Astrocyte (in vitro differentiated cells and primary cell): ENCODE data around the gene IL10RB. TPM values are rescaled to one million over a fixed set of nuclear protein-coding genes. Genes with fewer than 3 reads are reported as not detected.
A peak's percentile ranks its signal among the peaks of the same experiment; 100 is the strongest.

Experiments used
- DNase-seq: peaks from one replicate; pipeline ENCODE4 v3.0.0-alpha.2; 2010; ENCODE audit warnings: low read depth
- FAIRE-seq: peaks from 2 replicates; lab custom pipeline; 2011; peaks lifted over from hg19 to GRCh38; lab: Jason Lieb, UNC
- H2AFZ ChIP-seq: 2 replicates; pipeline ENCODE4 v1.6.0; 2012; ENCODE audit warnings: low read depth, low read length, inconsistent platforms
- H3K27ac ChIP-seq: 2 replicates; pipeline ENCODE4 v1.5.1; 2011; ENCODE audit warnings: low read depth, low read length, inconsistent platforms
- H3K27me3 ChIP-seq: 2 replicates; pipeline ENCODE4 v1.6.0; 2011; ENCODE audit warnings: low read length, inconsistent platforms; ENCODE audit not compliant: insufficient read depth
- H3K36me3 ChIP-seq: 2 replicates; pipeline ENCODE4 v1.5.1; 2011; ENCODE audit warnings: low read length, inconsistent platforms; ENCODE audit not compliant: insufficient read depth
- H3K4me1 ChIP-seq: 2 replicates; pipeline ENCODE4 v1.5.1; 2011; ENCODE audit warnings: low read length, inconsistent platforms; ENCODE audit not compliant: insufficient read depth
- H3K4me2 ChIP-seq: 2 replicates; pipeline ENCODE4 v1.6.0; 2012; ENCODE audit warnings: low read length, inconsistent platforms
- H3K4me3 ChIP-seq: 2 replicates; pipeline ENCODE4 v1.5.1; 2011; ENCODE audit warnings: low read depth, mild to moderate bottlenecking, low read length, inconsistent platforms; ENCODE audit not compliant: insufficient read depth
- H3K79me2 ChIP-seq: 2 replicates; pipeline ENCODE4 v1.6.0; 2012; ENCODE audit warnings: mild to moderate bottlenecking, low read length, inconsistent platforms; ENCODE audit not compliant: insufficient read depth
- H3K9ac ChIP-seq: 2 replicates; pipeline ENCODE4 v1.6.0; 2012; ENCODE audit warnings: mild to moderate bottlenecking, low read length, inconsistent platforms
- H3K9me3 ChIP-seq: 2 replicates; pipeline ENCODE4 v1.5.1; 2012; ENCODE audit warnings: low read depth, mild to moderate bottlenecking, low read length, inconsistent platforms; ENCODE audit not compliant: insufficient read depth
- H4K20me1 ChIP-seq: 2 replicates; pipeline ENCODE4 v1.6.0; 2012; ENCODE audit warnings: low read length, inconsistent platforms; ENCODE audit not compliant: insufficient read depth
- H3K27ac Mint-ChIP-seq: one replicate; pipeline ENCODE4 v1.8.0; 2021; ENCODE audit warnings: mild to moderate bottlenecking, mixed read lengths; ENCODE audit not compliant: unreplicated experiment
- H3K27me3 Mint-ChIP-seq: one replicate; pipeline ENCODE4 v1.8.0; 2021; ENCODE audit warnings: low read depth, mixed read lengths; ENCODE audit not compliant: unreplicated experiment
- H3K36me3 Mint-ChIP-seq: one replicate; pipeline ENCODE4 v1.8.0; 2021; ENCODE audit warnings: low read depth, mixed read lengths; ENCODE audit not compliant: unreplicated experiment
- H3K4me1 Mint-ChIP-seq: one replicate; pipeline ENCODE4 v1.8.0; 2021; ENCODE audit warnings: low read depth, mixed read lengths; ENCODE audit not compliant: unreplicated experiment
- H3K4me3 Mint-ChIP-seq: one replicate; pipeline ENCODE4 v1.8.0; 2021; ENCODE audit warnings: mild to moderate bottlenecking, moderate library complexity, mixed read lengths; ENCODE audit not compliant: unreplicated experiment
- H3K9me3 Mint-ChIP-seq: one replicate; pipeline ENCODE4 v1.8.0; 2021; ENCODE audit warnings: mild to moderate bottlenecking, mixed read lengths; ENCODE audit not compliant: unreplicated experiment
- CTCF ChIP-seq: IDR thresholded peaks from 2 replicates; pipeline ENCODE4 v1.5.1; 2011; ENCODE audit warnings: low read depth, mild to moderate bottlenecking, inconsistent platforms, low read length, moderate library complexity; ENCODE audit not compliant: insufficient read depth
- EZH2 ChIP-seq: IDR thresholded peaks from 2 replicates; pipeline ENCODE4 v1.6.1; 2012; ENCODE audit warnings: mild to moderate bottlenecking, low read length, inconsistent platforms; ENCODE audit not compliant: insufficient read depth
- total RNA-seq: library from RNA; stranded (reverse); gene quantifications from 2 replicates; pipeline ENCODE4 v1.2.1, GENCODE V29; 2021

Gene IL10RB
- total RNA-seq, 1 donor from 2014 or later, result 14.0 TPM

- no peak overlapping the region for H3K4me3 Mint-ChIP-seq
- TF ChIP-seq EZH2 (no peak), CTCF (no peak)
- Histone ChIP-seq H3K4me3 (no peak overlapping the region), H2AFZ (no peak overlapping the region), H3K79me2 (no peaks in the 10 kb centered on the region), H3K4me2 (no peak overlapping the region), H3K9ac (no peak overlapping the region), H3K9me3 (peaks cover 6% of the 10 kb centered on the region), H4K20me1 (no peaks in the 10 kb centered on the region), H3K27ac (no peak overlapping the region), H3K27me3 (no peaks in the 10 kb centered on the region), H3K36me3 (peaks cover 11% of the 10 kb centered on the region), H3K4me1 (peaks cover 8% of the 10 kb centered on the region)
- DNase-seq, result no peak
- peaks cover 9% of the 10 kb centered on the region for H3K4me1 Mint-ChIP-seq
- peaks cover 36% of the 10 kb centered on the region for H3K36me3 Mint-ChIP-seq
- H3K27me3 Mint-ChIP-seq, result no peaks in the 10 kb centered on the region
- H3K9me3 Mint-ChIP-seq, result peaks cover 4% of the 10 kb centered on the region
- FAIRE-seq, result no peak
- no peak overlapping the region for H3K27ac Mint-ChIP-seq
Measured at GRCh38 chr21:33283203-33283602, 17.0 kb downstream of the IL10RB start.

- H3K27me3 ChIP-seq, result no peaks in the 10 kb centered on the region
- no peak overlapping the region for H3K27ac Mint-ChIP-seq
- TF ChIP-seq CTCF (no peak), EZH2 (no peak)
- DNase-seq (no peak), FAIRE-seq (no peak)
- H3K36me3 Mint-ChIP-seq, result peaks cover 24% of the 10 kb centered on the region
- peaks cover 1% of the 10 kb centered on the region for H3K9me3 Mint-ChIP-seq
- H3K79me2 ChIP-seq, result no peaks in the 10 kb centered on the region
- H3K27ac ChIP-seq, result no peak overlapping the region
- H3K4me2 ChIP-seq, result no peak overlapping the region
- no peaks in the 10 kb centered on the region for H3K27me3 Mint-ChIP-seq
- H3K4me1 ChIP-seq, result peaks cover 20% of the 10 kb centered on the region
- peaks cover 4% of the 10 kb centered on the region for H3K36me3 ChIP-seq
- H2AFZ ChIP-seq, result no peak overlapping the region
- no peak overlapping the region for H3K9ac ChIP-seq
- no peak overlapping the region for H3K4me3 Mint-ChIP-seq
- H3K4me3 ChIP-seq, result no peak overlapping the region
- H3K4me1 Mint-ChIP-seq, result peaks cover 18% of the 10 kb centered on the region
- H3K9me3 ChIP-seq, result no peaks in the 10 kb centered on the region
- H4K20me1 ChIP-seq, result no peaks in the 10 kb centered on the region
Measured at GRCh38 chr21:33286076-33286475, 19.9 kb downstream of the IL10RB start.

GRCh38 chr21:33286600-33287456 is 20.7 kb downstream of the IL10RB start:
- Mint-ChIP-seq H3K9me3 (peaks cover 1% of the 10 kb centered on the region), H3K27ac (peak overlapping the region; percentile 89), H3K4me1 (peaks cover 18% of the 10 kb centered on the region), H3K36me3 (peaks cover 30% of the 10 kb centered on the region), H3K4me3 (peak overlapping the region; percentile 0), H3K27me3 (no peaks in the 10 kb centered on the region)
- H3K9ac ChIP-seq, result peak overlapping the region; percentile 55
- no peaks in the 10 kb centered on the region for H3K79me2 ChIP-seq
- H3K4me2 ChIP-seq, result peak overlapping the region; percentile 65
- peaks cover 4% of the 10 kb centered on the region for H3K36me3 ChIP-seq
- FAIRE-seq (no peak), DNase-seq (peak; percentile 87)
- peaks cover 20% of the 10 kb centered on the region for H3K4me1 ChIP-seq
- no peaks in the 10 kb centered on the region for H3K27me3 ChIP-seq
- peak overlapping the region; percentile 62 for H3K27ac ChIP-seq
- H3K9me3 ChIP-seq, result no peaks in the 10 kb centered on the region
- peak overlapping the region; percentile 47 for H2AFZ ChIP-seq
- H4K20me1 ChIP-seq, result no peaks in the 10 kb centered on the region
- H3K4me3 ChIP-seq, result no peak overlapping the region
- TF ChIP-seq CTCF (no peak), EZH2 (no peak)
